Activated CD8-positive, alpha-beta memory T cell treated with anti-CD3 and anti-CD28 coated beads for 36 hours (primary cell): ENCODE results near the gene PFKL. TPM values are rescaled to one million over a fixed set of nuclear protein-coding genes. Genes with fewer than 3 reads are reported as not detected.
"Not testable (repeated sequence)": the region's sequence is repeated elsewhere in the genome, so short reads cannot be mapped to it uniquely, and the experiment has no call there.

ENCODE experiments used
- CTCF ChIA-PET: fragments of 350-600 bp; sonication (Branson Sonifier 250); formaldehyde crosslinking; loops from one replicate; lab custom pipeline; 2021; ENCODE audit warnings: antibody characterized with exemption; lab: Charles Lee
- POLR2A ChIA-PET: fragments of 350-600 bp; sonication (Branson Sonifier 250); formaldehyde crosslinking; loops from one replicate; lab custom pipeline; 2021; ENCODE audit warnings: antibody characterized with exemption; lab: Charles Lee
- total RNA-seq, 2 experiments: library from RNA; stranded (reverse); gene quantifications; one replicate each; pipeline ENCODE4 v1.2.3, GENCODE V29; 2021

The PFKL gene
- total RNA-seq, 2 experiments from 2014 or later = 151 to 164 TPM

DNA sequence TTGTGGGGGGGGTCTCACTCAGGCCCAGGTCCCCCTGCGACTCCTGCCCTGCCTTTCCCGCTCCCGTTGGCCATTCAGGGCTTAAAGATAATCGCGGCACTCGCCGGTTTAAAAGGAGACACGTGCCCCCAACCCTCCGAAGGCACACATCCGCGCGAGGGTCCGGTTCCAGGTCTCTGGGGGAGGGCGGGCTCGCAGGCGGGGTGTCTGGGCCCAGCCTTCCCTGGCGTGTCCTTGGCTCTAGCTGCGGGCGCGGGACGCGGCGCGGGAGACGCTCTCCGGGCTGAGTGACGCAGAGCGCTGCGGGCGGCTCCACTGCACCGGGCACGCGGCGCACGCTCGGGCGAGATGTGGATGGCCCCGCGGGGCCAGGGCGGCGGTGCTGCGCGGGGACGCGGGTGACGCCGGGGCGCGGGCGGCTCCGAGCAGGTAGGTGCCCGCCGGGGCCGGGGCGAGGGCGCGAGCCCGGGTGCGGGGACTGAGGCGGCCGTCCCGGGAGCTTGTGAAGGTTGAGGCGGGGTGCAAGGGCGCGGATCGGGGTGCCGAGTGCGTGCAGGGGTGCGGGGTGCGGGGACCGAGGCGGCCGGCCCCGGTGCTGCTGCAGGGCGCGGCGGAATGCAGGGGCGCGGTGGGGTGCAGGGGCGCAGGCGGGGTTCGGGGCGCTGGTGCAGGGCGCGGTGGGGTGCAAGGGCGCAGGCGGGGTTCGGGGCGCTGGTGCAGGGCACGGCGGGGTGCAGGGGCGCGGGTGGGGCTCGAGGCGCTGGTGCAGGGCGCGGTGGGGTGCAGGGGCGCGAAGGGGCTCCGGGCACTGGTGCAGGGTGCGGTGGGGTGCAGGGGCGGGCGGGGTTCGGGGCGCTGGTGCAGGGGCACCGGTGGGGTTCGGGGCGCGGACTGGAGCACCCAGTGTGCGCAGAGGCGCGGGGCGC is 50.3 kb downstream of the PFKL start:
- ChIA-PET POLR2A (no interaction called here), CTCF (no interaction called here)

DNA sequence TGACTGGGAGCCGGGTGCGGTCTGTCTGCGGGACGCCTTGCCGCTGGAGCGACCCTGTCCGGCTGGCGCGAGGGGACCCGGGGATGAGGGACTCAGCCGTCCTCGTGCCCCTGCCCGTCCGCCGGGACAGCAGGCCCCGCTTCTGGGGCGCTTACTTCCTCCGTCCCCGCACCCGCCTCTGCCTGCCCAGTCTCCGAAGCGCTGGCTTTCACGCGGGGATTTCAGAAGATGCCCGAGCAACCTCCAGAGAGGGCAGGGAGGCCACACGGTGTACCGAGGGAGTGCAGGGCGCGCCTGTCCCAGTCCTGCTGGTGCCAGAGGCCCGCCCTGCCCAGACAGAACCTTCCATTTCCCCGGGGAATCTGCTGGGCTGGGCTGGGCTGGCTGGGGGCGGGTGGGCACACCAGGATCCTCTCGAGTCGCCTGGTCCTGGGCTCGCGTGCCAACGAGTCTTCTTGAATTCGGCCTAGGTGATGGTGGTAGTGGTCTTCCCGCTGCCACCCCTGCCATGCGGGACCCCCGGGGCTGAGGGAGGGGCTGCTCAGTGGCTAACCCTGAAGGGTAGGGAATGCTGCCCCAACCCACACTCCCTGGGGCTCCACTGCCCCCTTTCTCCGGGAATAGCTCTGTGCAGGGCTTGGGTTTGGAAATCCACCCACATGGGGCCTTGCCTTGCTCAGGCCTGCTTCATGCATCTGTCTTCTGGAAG is 51.1 kb downstream of the PFKL start:
- ChIA-PET POLR2A (no interaction called here), CTCF (no interaction called here)

DNA sequence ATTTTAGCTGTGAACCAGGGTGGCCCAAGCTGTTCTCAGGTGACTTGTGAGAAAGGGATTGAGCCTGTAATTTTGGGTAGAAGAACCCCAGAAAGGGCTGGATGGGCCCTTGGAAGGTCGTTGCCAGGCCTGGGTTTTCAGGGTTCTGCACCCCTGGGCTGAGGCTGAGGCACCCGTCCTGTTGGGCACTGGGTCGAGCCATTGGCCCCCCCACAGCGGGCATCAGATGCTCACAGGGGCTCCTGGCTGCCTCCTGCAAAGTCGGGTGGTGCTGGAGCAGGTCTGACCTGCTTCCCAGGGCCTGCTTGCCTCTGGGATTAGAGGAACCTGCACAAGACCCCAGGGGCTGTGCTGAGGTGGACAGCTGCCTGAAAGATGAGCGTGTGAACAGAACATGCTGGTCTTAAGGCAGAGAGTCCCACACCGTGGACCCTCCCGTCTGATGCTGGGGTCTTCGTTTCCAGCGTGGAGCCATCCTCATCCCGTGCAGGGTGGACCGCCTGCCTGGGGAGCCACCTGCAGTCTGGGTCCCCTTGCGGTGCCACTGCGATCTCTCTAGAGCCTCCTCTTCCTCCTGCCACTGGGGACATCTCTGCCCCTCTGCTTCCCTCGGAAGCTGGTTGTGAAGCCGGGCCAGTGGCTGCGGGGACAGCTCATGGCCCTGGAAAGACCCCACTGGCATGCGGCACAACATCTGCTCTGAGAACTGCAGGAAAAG is 51.8 kb downstream of the PFKL start:
- POLR2A ChIA-PET = interaction anchor here (0.6 kb wide), 1 partner anchor 95 kb away, joined by 4 read pairs; no protein-coding TSS in a partner anchor
- CTCF ChIA-PET = no interaction called here

DNA sequence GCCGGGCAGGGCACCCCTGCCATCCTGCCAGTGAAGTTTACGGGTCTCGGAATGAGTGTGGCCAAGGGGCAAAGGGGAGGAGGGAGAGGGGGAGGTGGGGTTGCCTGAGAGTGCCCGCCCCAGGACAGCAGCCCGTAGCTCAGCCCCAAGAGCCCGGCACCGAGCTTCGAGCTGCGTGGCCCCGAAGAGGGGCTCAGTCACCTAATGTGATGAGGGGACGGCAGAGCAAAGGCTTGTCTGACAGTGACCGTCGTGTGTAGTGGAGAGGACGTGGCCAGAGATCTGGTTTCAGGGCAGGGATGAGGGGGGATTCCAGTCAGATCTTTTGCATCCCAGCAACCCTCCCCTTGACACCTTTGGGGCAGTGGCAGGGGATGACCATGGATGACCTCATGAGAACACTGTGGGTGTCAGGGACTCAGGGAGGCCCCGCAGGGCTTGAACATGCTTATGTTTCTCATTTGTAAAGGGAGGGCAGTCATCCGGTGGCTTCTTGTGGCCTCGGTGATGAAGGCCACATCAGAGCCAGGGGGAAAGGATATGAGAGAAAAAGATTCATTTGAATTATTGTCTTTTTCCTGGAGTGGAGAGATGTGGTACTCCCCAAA is 52.5 kb downstream of the PFKL start:
- CTCF ChIA-PET = no interaction called here
- POLR2A ChIA-PET = interaction anchor here (0.6 kb wide), 1 partner anchor 96 kb away, joined by 4 read pairs; no protein-coding TSS in a partner anchor

DNA sequence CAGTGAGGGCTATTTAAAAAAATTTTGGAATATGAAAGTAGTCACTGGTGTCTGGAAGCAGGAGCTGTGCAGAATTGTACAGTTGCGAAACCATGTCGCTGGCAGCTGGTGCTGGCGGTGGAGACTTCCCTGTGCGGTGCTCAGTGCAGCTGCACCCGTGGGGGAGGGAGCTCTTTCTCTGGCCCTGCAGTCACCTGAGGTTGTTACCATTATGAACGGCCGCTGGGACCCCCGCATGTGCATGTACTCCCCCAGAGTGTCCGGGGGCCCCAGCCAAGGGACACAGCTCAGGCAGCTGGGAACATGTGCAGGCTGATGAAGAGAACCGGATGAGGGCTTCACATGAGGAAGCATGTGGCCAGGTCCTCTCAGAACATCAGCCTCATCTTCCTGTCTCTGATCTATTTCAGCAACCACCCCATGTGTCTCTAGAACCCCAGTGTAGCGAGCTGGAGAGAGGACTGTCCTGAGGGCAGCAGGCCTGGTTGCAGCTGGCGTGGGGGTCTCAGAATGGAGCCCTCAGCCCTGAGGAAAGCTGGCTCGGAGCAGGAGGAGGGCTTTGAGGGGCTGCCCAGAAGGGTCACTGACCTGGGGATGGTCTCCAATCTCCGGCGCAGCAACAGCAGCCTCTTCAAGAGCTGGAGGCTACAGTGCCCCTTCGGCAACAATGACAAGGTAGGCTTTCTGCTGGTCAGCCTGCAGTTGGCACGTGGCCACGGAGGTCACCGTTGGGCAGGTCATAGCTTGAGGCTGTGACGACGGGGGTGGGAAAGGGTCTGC is 53.5 kb downstream of the PFKL start, which contains the start of gene TRPM2:
Gene TRPM2, plus strand, starts transcription at position 431 of the 780 bp plus-strand sequence. Its CDS starts 80 bp downstream, at position 511.
- POLR2A ChIA-PET = interaction anchor here (0.8 kb wide), 1 partner anchor 14 kb away, joined by 3 read pairs; no protein-coding TSS in a partner anchor
- CTCF ChIA-PET = interaction anchor here (0.9 kb wide), 1 partner anchor 103 kb away, joined by 3 read pairs; no protein-coding TSS in a partner anchor

DNA sequence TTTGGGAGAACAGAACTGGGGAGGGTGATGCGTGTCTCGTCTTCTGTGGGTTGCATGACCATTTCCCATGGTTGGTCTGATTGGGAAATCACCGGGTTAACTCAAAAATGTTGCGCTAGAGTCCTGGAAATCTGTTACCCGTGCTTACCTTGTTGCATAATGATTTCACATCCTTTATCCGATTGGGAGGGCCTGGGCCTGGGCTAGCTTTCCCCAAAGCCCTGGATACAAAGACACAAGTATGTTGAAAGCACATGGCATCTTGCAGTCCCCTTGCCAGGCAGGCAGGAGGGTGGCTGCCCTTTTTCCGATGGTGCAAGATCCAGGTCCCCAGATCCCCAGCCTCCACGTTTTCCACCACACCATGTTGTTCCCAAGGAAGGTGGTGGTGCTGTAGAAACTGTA is 54.1 kb downstream of the PFKL start:
- CTCF ChIA-PET = no interaction called here
- POLR2A ChIA-PET = no interaction called here

DNA sequence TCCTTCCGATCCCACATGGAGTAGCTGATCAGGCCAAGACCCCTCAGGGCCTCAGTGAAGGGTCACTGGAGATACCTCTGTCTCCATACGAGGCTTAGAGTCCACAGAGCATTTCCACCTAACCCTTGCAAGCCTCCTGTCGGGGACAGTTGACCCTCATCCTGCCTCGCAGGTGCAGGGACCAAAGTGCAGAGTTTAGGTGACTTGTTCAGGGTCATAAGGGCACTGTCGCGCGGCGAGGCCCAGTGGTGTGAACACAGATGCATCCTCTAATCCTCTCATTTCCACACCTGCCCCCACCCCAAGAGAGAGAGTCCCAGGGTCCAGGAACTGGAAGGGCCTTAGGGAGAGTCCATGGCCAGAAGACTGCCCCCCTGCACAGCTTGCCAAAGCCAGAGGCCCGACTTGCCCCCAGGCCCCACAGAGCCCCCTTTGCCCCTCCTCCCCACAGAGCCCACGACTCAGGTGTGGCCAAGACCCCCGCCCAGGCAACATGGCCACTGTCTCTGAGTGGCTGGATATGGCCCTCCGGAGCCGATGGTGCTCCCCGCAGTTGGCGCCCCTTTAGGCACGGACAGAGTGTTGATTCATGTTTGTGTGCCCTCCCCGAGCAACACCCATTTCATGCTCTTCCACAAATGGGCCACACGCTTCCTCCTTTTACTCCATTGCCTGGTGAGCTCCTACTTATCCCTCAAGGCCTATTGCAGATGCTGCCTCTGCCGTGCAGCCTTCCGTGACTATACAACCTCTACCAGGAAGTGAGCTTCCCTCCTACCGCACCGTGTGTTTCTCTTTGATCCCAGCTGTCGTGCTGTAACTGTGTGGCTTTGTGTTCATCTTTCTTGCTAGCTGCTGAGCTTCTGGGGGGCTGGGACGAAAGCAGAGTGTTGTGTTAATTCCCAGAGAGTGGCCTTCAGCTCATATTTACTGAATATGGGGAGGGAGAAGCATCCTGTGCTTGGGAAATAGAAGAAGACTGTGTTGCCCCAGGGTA is 55.2 kb downstream of the PFKL start:
- CTCF ChIA-PET = no interaction called here

DNA sequence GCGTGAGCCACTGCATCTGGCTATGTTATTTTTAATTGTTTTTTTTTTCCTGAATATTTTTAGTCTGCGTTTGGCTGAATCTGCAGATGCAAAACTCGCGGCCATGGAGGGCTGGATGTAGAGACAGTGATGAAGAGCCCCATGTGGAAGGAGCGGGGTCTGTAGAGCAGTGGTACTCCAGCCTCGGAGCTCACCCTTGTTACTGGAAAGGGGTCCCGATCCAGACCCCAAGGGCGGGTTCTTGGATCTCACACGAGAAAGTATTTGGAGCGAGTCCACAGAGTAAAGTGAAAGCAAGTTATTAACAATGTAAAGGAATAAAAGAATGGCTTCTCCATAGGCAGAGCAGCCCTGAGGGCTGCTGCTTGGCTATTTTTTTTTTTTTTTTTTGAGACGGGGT is 56.3 kb downstream of the PFKL start:
- ChIA-PET CTCF (no interaction called here), POLR2A (interaction anchor here (0.7 kb wide), 1 partner anchor 139 kb away, joined by 3 read pairs; no protein-coding TSS in a partner anchor)

More for the DNA sequence above, 55.2 kb downstream of the PFKL start:
- POLR2A ChIA-PET = no interaction called here

DNA sequence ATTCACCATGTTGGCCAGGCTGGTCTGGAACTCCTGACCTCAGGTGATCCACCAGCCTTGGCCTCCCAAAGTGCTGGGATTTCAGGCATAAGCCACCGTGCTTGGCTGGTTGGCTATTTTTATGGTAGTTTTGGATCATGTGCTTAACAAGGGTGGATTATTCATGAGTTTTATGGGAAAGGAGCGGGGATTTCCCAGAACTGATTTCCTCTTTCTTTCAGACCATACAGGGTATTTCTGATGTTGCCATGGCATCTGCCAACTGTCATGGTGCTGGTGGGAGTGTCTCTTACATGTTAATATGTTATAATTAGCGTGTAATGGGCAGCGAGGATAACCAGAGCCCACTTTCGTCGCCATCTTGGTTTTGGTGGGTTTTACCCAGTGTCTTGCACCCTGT is 56.8 kb downstream of the PFKL start:
- POLR2A ChIA-PET = interaction anchor here (0.7 kb wide), 1 partner anchor 139 kb away, joined by 3 read pairs; no protein-coding TSS in a partner anchor

DNA sequence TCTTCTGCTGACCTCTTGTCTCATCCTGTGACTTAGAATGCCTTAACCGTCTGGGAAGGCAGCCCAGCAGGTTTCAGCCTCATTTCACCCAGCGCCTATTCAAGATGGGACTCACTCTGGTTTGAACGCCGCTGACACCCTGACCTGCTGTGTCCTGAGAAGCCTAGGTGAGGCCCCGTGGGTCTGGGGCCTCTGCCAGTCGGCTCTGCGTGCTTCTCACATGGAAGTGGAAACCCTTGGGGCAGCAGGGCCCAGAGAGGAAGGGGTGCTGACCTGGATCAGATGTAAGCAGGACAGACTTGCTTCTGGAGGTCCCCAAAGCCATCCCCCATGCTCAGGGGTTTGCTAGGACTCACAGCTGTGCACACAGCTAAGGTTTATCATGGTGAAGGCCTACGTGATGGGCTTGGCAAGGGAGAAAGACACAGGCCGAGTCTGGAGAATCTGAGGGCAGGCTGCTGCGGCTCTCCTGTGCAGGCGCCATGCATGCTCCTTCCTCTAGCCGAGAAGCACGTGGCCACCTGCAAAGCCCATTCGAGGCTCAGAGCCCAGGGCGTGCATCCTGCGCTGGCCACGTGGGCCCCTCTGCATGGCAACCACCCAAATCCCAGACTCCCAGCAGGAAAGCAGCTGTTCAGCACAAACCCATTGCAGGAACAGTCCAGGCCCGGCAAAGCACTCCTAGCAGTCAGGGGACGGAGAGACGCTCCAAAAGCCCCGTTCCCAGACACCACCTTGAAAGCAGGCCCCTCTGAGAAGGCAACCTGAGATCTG is 57.4 kb downstream of the PFKL start:
- CTCF ChIA-PET = no interaction called here
- POLR2A ChIA-PET = no interaction called here

More for the DNA sequence above, 56.8 kb downstream of the PFKL start:
- CTCF ChIA-PET = no interaction called here

DNA sequence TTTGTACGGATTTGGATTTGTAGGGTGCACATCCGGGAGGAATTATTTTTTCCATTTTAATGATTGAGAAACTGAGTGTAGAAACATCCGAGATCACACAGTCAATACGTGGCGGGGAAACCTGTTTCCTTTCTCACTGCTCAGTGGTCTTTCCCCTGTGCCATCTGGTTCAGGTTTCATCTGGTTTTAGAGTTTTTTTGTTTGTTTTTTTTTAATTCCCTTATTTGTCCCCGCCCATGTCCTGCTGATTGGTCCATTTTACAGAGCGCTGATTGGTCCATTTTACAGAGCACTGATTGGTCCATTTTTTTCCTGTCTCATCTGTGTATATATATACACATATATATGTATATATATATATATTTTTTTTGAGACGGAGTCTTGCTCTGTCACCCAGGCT is 59.5 kb downstream of the PFKL start:
- CTCF ChIA-PET = no interaction called here
- POLR2A ChIA-PET = no interaction called here

DNA sequence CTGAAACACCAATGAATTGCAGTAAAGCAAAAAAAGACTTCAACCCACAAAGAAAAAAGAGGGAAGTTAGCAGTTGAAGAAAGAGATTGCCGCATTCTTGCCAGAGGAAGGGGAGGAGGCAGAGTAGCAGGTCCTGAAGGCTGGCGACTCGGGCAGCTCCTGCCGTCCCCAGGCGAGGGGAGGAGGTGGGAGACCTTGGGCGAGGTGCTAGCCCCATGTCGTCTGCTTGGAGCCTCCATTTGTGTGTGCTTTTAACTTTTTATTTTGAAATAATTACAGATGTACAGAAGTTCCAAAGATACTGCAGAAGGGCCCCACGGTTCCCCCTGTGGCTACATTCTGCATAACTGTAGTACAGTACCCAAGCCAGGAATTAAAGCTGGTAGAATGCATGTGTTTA is 60.3 kb downstream of the PFKL start:
- ChIA-PET CTCF (no interaction called here), POLR2A (no interaction called here)

DNA sequence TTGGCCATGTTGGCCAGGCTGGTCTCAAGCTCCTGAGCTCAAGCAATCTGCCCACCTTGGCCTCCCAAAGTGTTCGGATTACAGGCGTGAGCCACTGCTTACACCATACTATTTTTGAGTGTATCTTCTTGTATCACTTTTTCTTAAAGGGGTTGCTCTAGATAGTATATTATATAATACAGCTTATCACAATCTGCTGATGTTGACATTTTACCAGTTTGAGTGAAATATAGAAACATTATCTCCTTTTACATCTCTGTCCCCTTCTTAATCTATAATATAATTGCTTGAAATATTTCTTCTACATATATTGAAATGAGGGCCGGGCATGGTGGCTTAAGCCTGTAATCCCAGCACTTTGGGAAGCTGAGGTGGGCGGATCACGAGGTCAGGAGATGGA is 62.0 kb downstream of the PFKL start:
- CTCF ChIA-PET = interaction anchor here (0.7 kb wide), 1 partner anchor 28 kb away, joined by 3 read pairs; no protein-coding TSS in a partner anchor
- POLR2A ChIA-PET = not testable (repeated sequence)

DNA sequence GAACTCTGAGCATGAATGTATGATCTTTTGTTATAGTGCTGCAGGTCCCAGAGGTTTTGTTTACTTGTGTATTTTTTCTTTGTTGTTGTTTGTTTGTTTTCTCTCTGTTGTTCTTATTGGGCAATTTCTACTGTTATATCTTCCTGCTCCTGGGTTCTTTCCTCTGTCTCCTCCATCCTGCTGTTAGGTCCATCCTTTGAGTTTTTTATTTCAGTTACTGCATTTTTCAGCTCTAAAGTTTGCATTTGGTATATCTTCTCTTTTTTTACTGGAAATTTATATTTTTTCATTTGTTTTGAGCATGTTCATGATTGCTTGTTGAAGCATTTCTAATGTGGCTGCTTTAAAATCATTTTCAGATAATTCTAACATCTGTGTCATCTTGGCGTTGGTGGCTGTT is 63.4 kb downstream of the PFKL start:
- CTCF ChIA-PET = no interaction called here

DNA sequence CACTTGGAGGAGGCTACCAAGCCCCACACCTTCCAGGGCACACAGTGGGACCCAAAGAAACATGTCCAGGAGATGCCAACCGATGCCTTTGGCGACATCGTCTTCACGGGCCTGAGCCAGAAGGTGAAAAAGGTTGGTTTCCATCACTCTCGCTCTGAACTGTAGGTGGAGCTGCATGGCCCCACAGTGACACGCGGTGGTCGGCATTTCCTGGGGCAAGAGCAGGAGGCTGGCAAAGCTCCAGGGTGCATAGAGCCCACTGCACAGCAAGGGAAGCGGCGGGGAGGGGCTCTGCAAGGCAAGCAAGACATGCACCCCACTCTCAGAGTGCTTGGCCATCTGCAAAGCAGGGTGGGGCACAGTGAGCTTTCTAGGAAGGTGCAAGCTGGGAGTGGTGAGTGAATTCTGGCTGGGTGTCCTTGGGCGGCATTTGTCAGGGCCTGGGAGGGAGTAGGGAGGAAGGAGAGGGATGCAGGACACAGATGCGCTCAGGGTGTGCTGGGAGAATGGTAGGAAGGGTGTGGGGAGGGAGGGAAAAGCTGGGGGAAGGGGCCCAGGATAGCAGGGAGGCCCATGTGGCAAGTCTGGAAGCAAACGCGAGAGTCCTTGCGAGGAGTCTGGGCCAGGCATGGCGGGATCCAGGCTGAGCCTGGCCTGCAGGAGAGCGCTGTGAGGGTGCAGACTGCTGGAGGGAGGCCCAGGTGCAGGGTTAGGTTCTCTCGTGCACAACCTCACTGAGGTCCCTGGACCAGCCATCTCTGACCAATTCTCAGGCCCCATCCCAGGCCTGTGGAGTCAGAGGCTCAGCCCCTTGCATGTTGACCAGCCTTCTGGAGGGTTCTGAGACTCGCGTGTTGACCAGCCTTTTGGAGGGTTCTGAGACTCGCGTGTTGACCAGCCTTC is 64.5 kb downstream of the PFKL start:
- ChIA-PET CTCF (no interaction called here), POLR2A (no interaction called here)

More for the DNA sequence above, 63.4 kb downstream of the PFKL start:
- POLR2A ChIA-PET = no interaction called here
